ENCODE measurements around the gene MRTFA. TPM values are rescaled to one million over a fixed set of nuclear protein-coding genes. Genes with fewer than 3 reads are reported as not detected.

MRTFA gene
- total and polyA plus RNA-seq, 4 donors = 7.5 to 22.0 (median 9.6) TPM

DNA sequence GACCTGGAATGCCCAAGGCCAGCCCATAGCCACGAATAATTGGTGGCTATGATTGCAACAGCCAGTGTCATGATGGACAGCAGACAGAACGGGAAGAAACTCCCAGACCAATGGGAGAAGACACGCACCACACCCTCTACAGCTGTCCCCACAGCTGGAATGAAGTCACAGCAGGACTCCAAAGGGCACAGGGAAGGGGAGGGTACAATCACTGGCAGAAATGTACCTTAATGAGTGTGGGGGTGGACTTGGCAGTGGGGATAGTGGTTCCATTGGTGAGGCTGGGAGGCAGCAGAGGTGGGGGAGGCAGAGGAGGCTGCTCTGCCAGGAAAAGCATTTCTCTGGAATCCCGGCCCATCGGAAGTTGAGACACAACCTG is 213.2 kb downstream of the MRTFA start:
- no peak overlapping the region for H3K27ac ChIP-seq (ENCODE audit: low read depth in 1 of 2, low read length in 2 of 2)
- no peaks in the 10 kb centered on the region for H3K9me3 ChIP-seq (ENCODE audit: control insufficient read depth in 4 of 4, low read length in 3 of 4)
- H3K27me3 ChIP-seq (ENCODE audit: control insufficient read depth in 4 of 4, insufficient read depth in 4 of 4, low read length in 3 of 4) = no peaks in the 10 kb centered on the region
- WGBS = 87% methylated on average over 5 of the region's 5 CpGs
- H3K36me3 ChIP-seq (ENCODE audit: control insufficient read depth in 4 of 4, insufficient read depth in 3 of 4, low read depth in 1 of 4, low read length in 3 of 4) = peaks cover 6 to 60% (median 16%) of the 10 kb centered on the region in 4 donors
- no peak overlapping the region for H3K4me3 ChIP-seq (ENCODE audit: low read depth in 1 of 3, low read length in 3 of 3)
- no peak overlapping the region for H3K9ac ChIP-seq (ENCODE audit: low read depth in 1 of 2, low read length in 2 of 2)
- TF ChIP-seq RAD21 (IDR thresholded peaks at IDR 0.05) (no peak), TAF1 (conservative IDR thresholded peaks at IDR 0.05) (no peak), SP1 (IDR thresholded peaks at IDR 0.05) (no peak), REST (IDR thresholded peaks at IDR 0.05) (no peak), YY1 (IDR thresholded peaks at IDR 0.05) (no peak), CTCF (IDR thresholded peaks at IDR 0.05; ENCODE audit: low read depth, low read length, missing input control) (no peak), JUND (IDR thresholded peaks at IDR 0.05) (no peak), FOXA1 (IDR thresholded peaks at IDR 0.05) (no peak), FOXA2 (IDR thresholded peaks at IDR 0.05) (no peak), HNF4A (conservative IDR thresholded peaks at IDR 0.05) (no peak), ATF3 (IDR thresholded peaks at IDR 0.05) (no peak), GABPA (IDR thresholded peaks at IDR 0.05 in 1 of 2, conservative IDR thresholded peaks at IDR 0.05 in 1 of 2) (no peak), RXRA (IDR thresholded peaks at IDR 0.05) (no peak), HNF4G (IDR thresholded peaks at IDR 0.05) (no peak), NR2F2 (IDR thresholded peaks at IDR 0.05) (no peak), EGR1 (IDR thresholded peaks at IDR 0.05; ENCODE audit: low read depth in 2 of 2) (no peak)
- TF ChIP-seq, protein P1, sequence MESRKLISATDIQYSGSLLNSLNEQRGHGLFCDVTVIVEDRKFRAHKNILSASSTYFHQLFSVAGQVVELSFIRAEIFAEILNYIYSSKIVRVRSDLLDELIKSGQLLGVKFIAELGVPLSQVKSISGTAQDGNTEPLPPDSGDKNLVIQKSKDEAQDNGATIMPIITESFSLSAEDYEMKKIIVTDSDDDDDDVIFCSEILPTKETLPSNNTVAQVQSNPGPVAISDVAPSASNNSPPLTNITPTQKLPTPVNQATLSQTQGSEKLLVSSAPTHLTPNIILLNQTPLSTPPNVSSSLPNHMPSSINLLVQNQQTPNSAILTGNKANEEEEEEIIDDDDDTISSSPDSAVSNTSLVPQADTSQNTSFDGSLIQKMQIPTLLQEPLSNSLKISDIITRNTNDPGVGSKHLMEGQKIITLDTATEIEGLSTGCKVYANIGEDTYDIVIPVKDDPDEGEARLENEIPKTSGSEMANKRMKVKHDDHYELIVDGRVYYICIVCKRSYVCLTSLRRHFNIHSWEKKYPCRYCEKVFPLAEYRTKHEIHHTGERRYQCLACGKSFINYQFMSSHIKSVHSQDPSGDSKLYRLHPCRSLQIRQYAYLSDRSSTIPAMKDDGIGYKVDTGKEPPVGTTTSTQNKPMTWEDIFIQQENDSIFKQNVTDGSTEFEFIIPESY (IDR thresholded peaks at IDR 0.05) = no peak
- TF ChIP-seq, protein P2, sequence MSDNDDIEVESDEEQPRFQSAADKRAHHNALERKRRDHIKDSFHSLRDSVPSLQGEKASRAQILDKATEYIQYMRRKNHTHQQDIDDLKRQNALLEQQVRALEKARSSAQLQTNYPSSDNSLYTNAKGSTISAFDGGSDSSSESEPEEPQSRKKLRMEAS (IDR thresholded peaks at IDR 0.05) = no peak
- H3K4me1 ChIP-seq (ENCODE audit: control insufficient read depth in 4 of 4, insufficient read depth in 4 of 4, low read length in 3 of 4) = no peaks in the 10 kb centered on the region
- DNase-seq (ENCODE audit: low spot score) = no peak
